ENCODE data around the gene RTRAF.

Gene RTRAF

GRCh38 chr14:51989293-51990234 lies at the start of gene RTRAF:
RTRAF (plus strand) TSS chr14:51989546; CDS start chr14:51989640, 94 bp downstream.
- Histone ChIP-seq H3K9me3 (replicated peaks in 1 of 11) (peaks cover 0 to 4% (median under 1%) of the 10 kb centered on the region in 11 experiments; a peak in 10 of 22 replicates), H3K27ac (peak within 1 kb of the TSS; percentile 79 to 91 (median 87)), H3K4me2 (peak within 1 kb of the TSS; percentile 70 to 93 (median 85)), H3K36me3 (peaks cover 26 to 40% (median 34%) of the 10 kb centered on the region in 11 experiments), H3K4me3 (peak within 1 kb of the TSS; percentile 78 to 94 (median 85)), H3K9ac (peak within 1 kb of the TSS; percentile 84 to 94 (median 91)), H3K27me3 (no peaks in the 10 kb centered on the region), H3K4me1 (peaks cover 20 to 48% (median 41%) of the 10 kb centered on the region in 10 experiments), H4K20me1 (peaks cover 0 to 41% (median 8%) of the 10 kb centered on the region in 11 experiments; a peak in 10 of 22 replicates)
- TF ChIP-seq Cebpa-rat (IDR thresholded peaks at IDR 0.05): no peak

GRCh38 chr14:51939755-51940301 lies 49.5 kb upstream of the RTRAF start:
- Histone ChIP-seq H3K9me3 (replicated peaks in 1 of 11) (peaks cover 17 to 28% (median 20%) of the 10 kb centered on the region in 11 experiments; a peak in 20 of 22 replicates), H4K20me1 (peaks cover 0 to 64% (median 0%) of the 10 kb centered on the region in 11 experiments; a peak in 2 of 22 replicates), H3K27me3 (no peaks in the 10 kb centered on the region), H3K36me3 (peaks cover 19 to 64% (median 34%) of the 10 kb centered on the region in 11 experiments; a peak in 21 of 22 replicates), H3K9ac (no peak overlapping the region), H3K4me2 (peak overlapping the region in 7 of 11 experiments; percentile 7 to 33 (median 19); a peak in 8 of 22 replicates), H3K4me3 (no peak overlapping the region), H3K27ac (no peak overlapping the region), H3K4me1 (peaks cover 5 to 14% (median 8%) of the 10 kb centered on the region in 10 experiments; a peak in 12 of 20 replicates)
- no peak for TF ChIP-seq Cebpa-rat (IDR thresholded peaks at IDR 0.05)

GRCh38 chr14:51942971-51943370 lies 46.4 kb upstream of the RTRAF start:
- H4K20me1 ChIP-seq: peaks cover 0 to 43% (median 0%) of the 10 kb centered on the region in 11 experiments; a peak in 2 of 22 replicates
- no peak overlapping the region for H3K27ac ChIP-seq
- H3K36me3 ChIP-seq: peaks cover 37 to 92% (median 51%) of the 10 kb centered on the region in 11 experiments; a peak in 21 of 22 replicates
- H3K4me1 ChIP-seq: peaks cover 5 to 14% (median 8%) of the 10 kb centered on the region in 10 experiments; a peak in 12 of 20 replicates
- H3K9ac ChIP-seq: no peak overlapping the region
- no peak for TF ChIP-seq Cebpa-rat (IDR thresholded peaks at IDR 0.05)
- no peak overlapping the region for H3K4me2 ChIP-seq
- no peaks in the 10 kb centered on the region for H3K27me3 ChIP-seq
- no peak overlapping the region for H3K4me3 ChIP-seq
- H3K9me3 ChIP-seq (replicated peaks in 1 of 11): peaks cover 42 to 58% (median 49%) of the 10 kb centered on the region in 11 experiments

GRCh38 chr14:51950007-51950406 lies 39.3 kb upstream of the RTRAF start:
- Histone ChIP-seq H3K27ac (no peak overlapping the region), H4K20me1 (peaks cover 0 to 31% (median 0%) of the 10 kb centered on the region in 11 experiments; a peak in 2 of 22 replicates), H3K4me2 (no peak overlapping the region), H3K36me3 (peaks cover 65 to 91% (median 73%) of the 10 kb centered on the region in 11 experiments), H3K9ac (no peak overlapping the region), H3K4me1 (no peaks in the 10 kb centered on the region), H3K27me3 (no peaks in the 10 kb centered on the region), H3K9me3 (replicated peaks in 1 of 11) (peaks cover 20 to 37% (median 35%) of the 10 kb centered on the region in 11 experiments), H3K4me3 (no peak overlapping the region)
- TF ChIP-seq Cebpa-rat (IDR thresholded peaks at IDR 0.05): no peak

GRCh38 chr14:51951656-51952055 lies 37.7 kb upstream of the RTRAF start:
- Histone ChIP-seq H3K27me3 (no peaks in the 10 kb centered on the region), H3K9me3 (replicated peaks in 1 of 11) (peaks cover 15 to 28% (median 21%) of the 10 kb centered on the region in 11 experiments), H3K4me2 (no peak overlapping the region), H3K4me1 (no peaks in the 10 kb centered on the region), H3K27ac (no peak overlapping the region), H3K36me3 (peaks cover 70 to 91% (median 83%) of the 10 kb centered on the region in 11 experiments), H3K9ac (no peak overlapping the region), H4K20me1 (peaks cover 0 to 36% (median 0%) of the 10 kb centered on the region in 11 experiments; a peak in 2 of 22 replicates), H3K4me3 (no peak overlapping the region)
- no peak for TF ChIP-seq Cebpa-rat (IDR thresholded peaks at IDR 0.05)

- peaks cover 0 to 37% (median 0%) of the 10 kb centered on the region in 11 experiments; a peak in 2 of 22 replicates for H4K20me1 ChIP-seq
- no peak overlapping the region for H3K27ac ChIP-seq
- H3K9me3 ChIP-seq (replicated peaks in 1 of 11): peaks cover 20 to 31% (median 24%) of the 10 kb centered on the region in 11 experiments
- no peak for TF ChIP-seq Cebpa-rat (IDR thresholded peaks at IDR 0.05)
- no peak overlapping the region for H3K4me3 ChIP-seq
- no peaks in the 10 kb centered on the region for H3K4me1 ChIP-seq
- peaks cover 86 to 98% (median 92%) of the 10 kb centered on the region in 11 experiments for H3K36me3 ChIP-seq
- H3K4me2 ChIP-seq: no peak overlapping the region
- H3K27me3 ChIP-seq: no peaks in the 10 kb centered on the region
- H3K9ac ChIP-seq: no peak overlapping the region
Observed at GRCh38 chr14:51954031-51954430, 35.3 kb upstream of the RTRAF start.

GRCh38 chr14:51954657-51955056 lies 34.7 kb upstream of the RTRAF start:
- TF ChIP-seq Cebpa-rat (IDR thresholded peaks at IDR 0.05): no peak
- no peak overlapping the region for H3K9ac ChIP-seq
- H3K27ac ChIP-seq: no peak overlapping the region
- peaks cover 92 to 100% (median 98%) of the 10 kb centered on the region in 11 experiments for H3K36me3 ChIP-seq
- peaks cover 0 to 41% (median 0%) of the 10 kb centered on the region in 11 experiments; a peak in 2 of 22 replicates for H4K20me1 ChIP-seq
- H3K4me1 ChIP-seq: no peaks in the 10 kb centered on the region
- no peak overlapping the region for H3K4me3 ChIP-seq
- no peak overlapping the region for H3K4me2 ChIP-seq
- no peaks in the 10 kb centered on the region for H3K27me3 ChIP-seq
- H3K9me3 ChIP-seq (replicated peaks in 1 of 11): peaks cover 26 to 38% (median 30%) of the 10 kb centered on the region in 11 experiments

- Histone ChIP-seq H3K4me3 (0 out of 20 replicates have a peak overlapping the region, but pooled peaks of 1 of the 10 experiments have one; percentile 12), H3K4me2 (no peak overlapping the region), H3K27me3 (no peaks in the 10 kb centered on the region), H4K20me1 (peaks cover 0 to 28% (median 0%) of the 10 kb centered on the region in 11 experiments; a peak in 2 of 22 replicates), H3K9ac (no peak overlapping the region), H3K9me3 (replicated peaks in 1 of 11) (peaks cover 30 to 45% (median 39%) of the 10 kb centered on the region in 11 experiments), H3K4me1 (no peaks in the 10 kb centered on the region), H3K36me3 (peaks cover 78 to 93% (median 85%) of the 10 kb centered on the region in 11 experiments), H3K27ac (no peak overlapping the region)
- no peak for TF ChIP-seq Cebpa-rat (IDR thresholded peaks at IDR 0.05)
Observed at GRCh38 chr14:51957950-51958349, 31.4 kb upstream of the RTRAF start.

Data from BLaER1 treated with 17β-estradiol and CSF1 and Interleukin-3, amounts not matched to agents 10 nM and 100 nM (cell line).